HCT116 (cell line): Measurements from ENCODE around the gene SCG5. TPM values are rescaled to one million over a fixed set of nuclear protein-coding genes. Genes with fewer than 3 reads are reported as not detected.

ENCODE experiments used
- ATAC-seq: fragments of 200-7000 bp; cut with Tn5 transposase; 2 replicates; pipeline ENCODE4 v1.9.1; 2020; ENCODE audit warnings: mild to moderate bottlenecking, moderate library complexity
- BruUV-seq: library from RNA; stranded (reverse); fragments of 400-500 nt; replicated peaks from 2 replicates; lab custom pipeline; 2021; lab: Mats Ljungman, UMichigan
- CTCF ChIA-PET: fragments of 300-600 bp; sonication (Branson Sonifier 250); formaldehyde crosslinking; loops from one replicate; lab custom pipeline; 2021; ENCODE audit warnings: antibody characterized with exemption; lab: Charles Lee
- POLR2A ChIA-PET: fragments of 300-600, 350-600 bp; sonication (Branson Sonifier 250); formaldehyde crosslinking; loops from one replicate; lab custom pipeline; 2021; ENCODE audit warnings: antibody characterized with exemption; lab: Charles Lee
- RAD21 ChIA-PET, 2 experiments: fragments of 300-600 bp; sonication (Branson Sonifier 250); formaldehyde crosslinking; loops; one replicate each; lab custom pipeline; 2023; ENCODE audit warnings: low total read pairs in 2 of 2; ENCODE audit not compliant: uncharacterized antibody in 2 of 2, unreplicated experiment in 2 of 2, low non-redundant PET in 1 of 2; lab: Charles Lee
- DNase-seq: peaks from one replicate; pipeline ENCODE4 v3.0.0-alpha.2; 2010; ENCODE audit warnings: low read depth, low spot score
- H2AFZ ChIP-seq: fragments of 200-600 bp; shearing (Covaris generic), sonication (generic); 2 replicates; pipeline ENCODE4 v1.6.1; 2017; ENCODE audit warnings: low read depth, mixed run types, mixed read lengths, antibody characterized with exemption, low read length; ENCODE audit not compliant: poor library complexity, severe bottlenecking
- H3K27ac ChIP-seq: 2 replicates; pipeline ENCODE4 v1.5.1; 2012; ENCODE audit warnings: low read depth, low read length
- H3K27me3 ChIP-seq: fragments of 200-600 bp; sonication (generic); 2 replicates; pipeline ENCODE4 v1.6.1; 2016; ENCODE audit warnings: mixed run types, low read length, mixed read lengths; ENCODE audit not compliant: insufficient read depth
- H3K36me3 ChIP-seq, 2 experiments: fragments of 200-500 bp in 1 of 2; fragments of 200-600 bp in 1 of 2; sonication (Bioruptor generic) in 1 of 2; sonication (generic) in 1 of 2; 2 replicates each; pipeline versions ENCODE4 v1.5.1 to v1.6.1; 2014 to 2016; ENCODE audit warnings: low read length in 2 of 2, inconsistent platforms in 1 of 2, mixed read lengths in 1 of 2, mixed run types in 1 of 2; ENCODE audit not compliant: insufficient read depth in 2 of 2, control insufficient read depth in 1 of 2
- H3K4me1 ChIP-seq, 2 experiments: fragments of 200-600 bp in 1 of 2; sonication (generic) in 1 of 2; 2 replicates each; pipeline versions ENCODE4 v1.5.1 to v1.6.1; 2012 to 2017; ENCODE audit warnings: low read length in 2 of 2, inconsistent platforms in 1 of 2, mild to moderate bottlenecking in 1 of 2, mixed read lengths in 1 of 2, mixed run types in 1 of 2, moderate library complexity in 1 of 2; ENCODE audit not compliant: insufficient read depth in 2 of 2, control insufficient read depth in 1 of 2
- H3K4me2 ChIP-seq: fragments of 200-600 bp; sonication (generic); 2 replicates; pipeline ENCODE4 v1.6.1; 2017; ENCODE audit warnings: mixed run types, low read length, mixed read lengths
- H3K4me3 ChIP-seq, 2 experiments: fragments of 200-600 bp in 1 of 2; sonication (generic) in 1 of 2; replicated peaks in 1 of 2; 2 replicates each; pipeline ENCODE4 v1.5.1; 2011 to 2016; ENCODE audit warnings: low read length in 2 of 2, control low read depth in 1 of 2, low read depth in 1 of 2, mild to moderate bottlenecking in 1 of 2, mixed read lengths in 1 of 2, mixed run types in 1 of 2
- H3K79me2 ChIP-seq: fragments of 200-600 bp; sonication (generic); 2 replicates; pipeline ENCODE4 v1.6.1; 2017; ENCODE audit warnings: mild to moderate bottlenecking, mixed run types, low read length, moderate library complexity, mixed read lengths; ENCODE audit not compliant: insufficient read depth
- H3K9ac ChIP-seq: fragments of 200-600 bp; sonication (generic); 2 replicates; pipeline ENCODE4 v1.6.1; 2016; ENCODE audit warnings: low read length, mixed read lengths
- H3K9me2 ChIP-seq: fragments of 200-600 bp; sonication (generic), shearing (Covaris generic); 2 replicates; pipeline ENCODE4 v1.6.1; 2017; ENCODE audit warnings: mixed run types, mild to moderate bottlenecking, moderate library complexity; ENCODE audit not compliant: insufficient read depth
- H3K9me3 ChIP-seq, 2 experiments: fragments of 200-500 bp in 1 of 2; fragments of 200-600 bp in 1 of 2; sonication (Bioruptor generic) in 1 of 2; sonication (generic) in 1 of 2; 2 replicates each; pipeline ENCODE4 v1.6.1; 2014 to 2017; ENCODE audit warnings: low read length in 2 of 2, mixed read lengths in 2 of 2, inconsistent platforms in 1 of 2, low read depth in 1 of 2, mild to moderate bottlenecking in 1 of 2, mixed run types in 1 of 2, moderate library complexity in 1 of 2; ENCODE audit not compliant: control insufficient read depth in 1 of 2, insufficient read depth in 1 of 2
- H4K20me1 ChIP-seq: fragments of 200-600 bp; sonication (generic), shearing (Covaris generic); 2 replicates; pipeline ENCODE4 v1.6.1; 2017; ENCODE audit warnings: mixed run types, mild to moderate bottlenecking, moderate library complexity; ENCODE audit not compliant: insufficient read depth
- CBX3 ChIP-seq: IDR thresholded peaks from 2 replicates; pipeline ENCODE4 v1.6.1; 2012; ENCODE audit warnings: low read depth
- CTCF ChIP-seq, 3 experiments: fragments of 200-600 bp in 1 of 3; sonication (generic) in 1 of 3; IDR thresholded peaks in 2 of 3; conservative IDR thresholded peaks in 1 of 3; 2 replicates each; pipeline ENCODE4 v1.5.1; 2012 to 2017; ENCODE audit warnings: low read depth in 2 of 3, low read length in 2 of 3, antibody characterized with exemption in 1 of 3, borderline replicate concordance in 1 of 3, control low read depth in 1 of 3, mild to moderate bottlenecking in 1 of 3, mixed read lengths in 1 of 3, mixed run types in 1 of 3, moderate library complexity in 1 of 3; ENCODE audit not compliant: insufficient read depth in 1 of 3
- EGR1 ChIP-seq: IDR thresholded peaks from 2 replicates; pipeline ENCODE4 v1.6.1; 2012; ENCODE audit warnings: low read depth
- FOSL1 ChIP-seq: IDR thresholded peaks from 2 replicates; pipeline ENCODE4 v1.6.1; 2012; ENCODE audit warnings: low read depth
- SRF ChIP-seq: IDR thresholded peaks from 2 replicates; pipeline ENCODE4 v1.6.1; 2012; ENCODE audit warnings: low read depth
- YY1 ChIP-seq: IDR thresholded peaks from 2 replicates; pipeline ENCODE4 v1.6.1; 2011; ENCODE audit warnings: low read length, low read depth, moderate library complexity, mild to moderate bottlenecking; ENCODE audit not compliant: insufficient replicate concordance; ENCODE audit errors: extremely low read depth
- ZNF274 ChIP-seq: fragments of 200-500 bp; sonication (Bioruptor generic); IDR thresholded peaks from 2 replicates; pipeline ENCODE4 v1.6.1; 2014; ENCODE audit warnings: mild to moderate bottlenecking, low read depth, low read length, inconsistent platforms
- intact Hi-C: fragments of 100-400 bp; cut with micrococcal nuclease; formaldehyde crosslinking; loops from 2 replicates; pipeline ENCODE4 v1.10.0; 2022
- total RNA-seq: library from RNA; stranded (reverse); gene quantifications from one replicate; pipeline ENCODE4 v1.2.1, GENCODE V29; 2021; ENCODE audit not compliant: unreplicated experiment
- TF ChIP-seq, protein P1 (sequence below): IDR thresholded peaks from 2 replicates; pipeline ENCODE4 v1.6.1; 2012

The SCG5 gene
- total RNA-seq, 1 experiment from 2014 or later, result 1.7 TPM

DNA sequence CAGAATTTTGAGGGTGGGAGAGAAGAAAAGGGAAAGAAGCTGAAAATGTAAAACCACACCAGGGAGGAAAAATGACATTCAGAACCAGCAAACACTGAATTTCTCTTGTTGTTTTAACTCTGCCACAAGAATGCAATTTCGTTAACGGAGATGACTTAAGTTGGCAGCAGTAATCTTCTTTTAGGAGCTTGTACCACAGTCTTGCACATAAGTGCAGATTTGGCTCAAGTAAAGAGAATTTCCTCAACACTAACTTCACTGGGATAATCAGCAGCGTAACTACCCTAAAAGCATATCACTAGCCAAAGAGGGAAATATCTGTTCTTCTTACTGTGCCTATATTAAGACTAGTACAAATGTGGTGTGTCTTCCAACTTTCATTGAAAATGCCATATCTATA is 91.8 kb downstream of the SCG5 start:
- Histone ChIP-seq H3K9me2 (no peaks in the 10 kb centered on the region), H4K20me1 (no peaks in the 10 kb centered on the region), H3K9me3 (no peaks in the 10 kb centered on the region), H3K36me3 (no peaks in the 10 kb centered on the region), H3K4me1 (peaks cover 12 to 18% of the 10 kb centered on the region in 2 experiments; a peak in 3 of 4 replicates), H3K27me3 (no peaks in the 10 kb centered on the region), H3K4me2 (no peak overlapping the region), H3K4me3 (no peak overlapping the region), H3K79me2 (no peaks in the 10 kb centered on the region), H2AFZ (no peak overlapping the region), H3K27ac (no peak overlapping the region), H3K9ac (no peak overlapping the region)
- RAD21 ChIA-PET, result no interaction called here
- POLR2A ChIA-PET, result no interaction called here
- DNase-seq (no peak), ATAC-seq (no peak)
- no TSS peak for BruUV-seq
- intact Hi-C loops, result no loop called here
- CTCF ChIA-PET, result no interaction called here
- TF ChIP-seq, protein P1, sequence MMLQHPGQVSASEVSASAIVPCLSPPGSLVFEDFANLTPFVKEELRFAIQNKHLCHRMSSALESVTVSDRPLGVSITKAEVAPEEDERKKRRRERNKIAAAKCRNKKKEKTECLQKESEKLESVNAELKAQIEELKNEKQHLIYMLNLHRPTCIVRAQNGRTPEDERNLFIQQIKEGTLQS, result no peak
- TF ChIP-seq YY1 (no peak), ZNF274 (no peak), SRF (no peak), FOSL1 (no peak), EGR1 (no peak), CTCF (IDR thresholded peaks at IDR 0.05 in 2 of 3, conservative IDR thresholded peaks at IDR 0.05 in 1 of 3; ENCODE audit: borderline replicate concordance in 1 of 3, insufficient read depth in 1 of 3, low read depth in 2 of 3, low read length in 2 of 3) (no peak), CBX3 (no peak)
